SK-N-MC (cell line): ENCODE results near the gene MTARC2.

Experiments
- DNase-seq: peaks from one replicate; pipeline ENCODE4 v3.0.0-alpha.2; 2011; ENCODE audit warnings: low read depth, low spot score
- H3K27ac ChIP-seq: fragments of 200-600 bp; sonication (generic); 2 replicates; pipeline ENCODE4 v1.5.1; 2016; ENCODE audit warnings: mixed run types
- H3K36me3 ChIP-seq: fragments of 200-600 bp; sonication (generic); 2 replicates; pipeline ENCODE4 v1.6.1; 2017; ENCODE audit warnings: antibody characterized with exemption, low read length, mixed read lengths; ENCODE audit not compliant: insufficient read depth
- H3K4me3 ChIP-seq: fragments of 200-600 bp; sonication (generic); 2 replicates; pipeline ENCODE4 v1.5.1; 2016
- H3K9ac ChIP-seq: fragments of 200-600 bp; sonication (generic); 2 replicates; pipeline ENCODE4 v1.8.0; 2017; ENCODE audit warnings: mixed run types, mixed read lengths; ENCODE audit not compliant: insufficient read length
- H3K9me3 ChIP-seq: fragments of 200-600 bp; sonication (generic); 2 replicates; pipeline ENCODE4 v1.6.1; 2017; ENCODE audit warnings: low read depth, mild to moderate bottlenecking, antibody characterized with exemption, low read length, moderate library complexity, mixed read lengths
- EZH2 ChIP-seq: fragments of 200-600 bp; sonication (generic); IDR thresholded peaks from one replicate; pipeline ENCODE4 v1.6.1; 2017; ENCODE audit warnings: antibody characterized with exemption
- FOXP2 ChIP-seq: optimal IDR thresholded peaks from 2 replicates; pipeline ENCODE3; 2011; ENCODE audit warnings: mild to moderate bottlenecking, moderate library complexity; ENCODE audit not compliant: insufficient read depth; ENCODE audit errors: extremely low read length, control extremely low read depth
- POLR2AphosphoS5 ChIP-seq: IDR thresholded peaks from 2 replicates; pipeline ENCODE4 v1.6.1; 2012; ENCODE audit warnings: mild to moderate bottlenecking, low read depth, low read length, borderline replicate concordance

Gene MTARC2

DNA sequence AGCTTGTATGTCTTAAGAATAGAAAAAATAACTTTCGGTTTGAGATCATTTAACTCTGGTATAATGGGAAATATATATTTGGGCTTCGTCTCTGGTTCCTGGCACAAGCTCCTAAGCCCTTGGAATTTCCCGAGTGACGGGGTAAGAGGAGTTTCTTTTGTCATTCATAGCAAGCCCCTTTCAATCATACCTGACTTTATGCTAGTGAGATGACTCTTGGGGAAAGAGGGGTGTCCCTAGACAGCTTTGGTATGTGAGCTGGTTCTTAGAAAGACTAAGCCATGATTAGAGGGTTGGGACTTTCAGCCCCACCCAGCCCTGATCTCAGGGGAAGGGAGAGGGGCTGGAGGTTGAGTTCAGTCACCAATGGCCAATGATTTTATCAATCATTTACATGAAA lies 24.7 kb downstream of the MTARC2 start:
- no peak overlapping the region for H3K9ac ChIP-seq
- no peak overlapping the region for H3K4me3 ChIP-seq
- H3K9me3 ChIP-seq, result no peaks in the 10 kb centered on the region
- no peaks in the 10 kb centered on the region for H3K36me3 ChIP-seq
- no peak for TF ChIP-seq POLR2AphosphoS5
- TF ChIP-seq EZH2, result no peak
- no peak for TF ChIP-seq FOXP2
- DNase-seq, result no peak
- no peak overlapping the region for H3K27ac ChIP-seq

DNA sequence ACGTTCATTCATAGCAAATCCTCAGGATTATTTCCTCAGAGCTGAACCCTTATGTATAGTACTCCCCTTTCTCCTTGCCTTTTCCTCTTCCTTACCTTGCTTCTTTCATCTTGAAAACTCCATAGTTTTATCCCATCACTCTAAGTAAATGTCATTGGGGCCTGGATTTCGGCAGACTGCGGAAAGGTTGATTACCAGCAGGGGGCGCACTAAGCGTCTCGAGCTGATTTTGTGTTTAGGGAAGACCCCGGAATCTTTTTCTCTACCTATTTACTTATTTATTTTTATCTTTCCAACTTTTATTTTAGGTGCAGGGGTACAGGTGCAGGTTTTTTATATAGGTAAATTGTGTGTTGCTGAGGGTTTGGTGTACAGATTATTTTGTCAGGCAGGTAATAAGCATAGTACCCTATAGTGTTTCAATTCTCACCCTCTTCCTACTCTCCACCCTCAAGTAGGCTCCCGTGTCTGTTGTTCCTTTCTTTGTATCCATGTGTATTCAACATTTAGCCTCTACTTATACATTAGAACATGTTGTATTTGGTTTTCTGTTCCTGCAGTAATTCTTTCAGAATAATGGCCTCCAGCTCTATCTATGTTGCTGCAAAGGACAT lies 27.2 kb downstream of the MTARC2 start:
- no peak for DNase-seq
- TF ChIP-seq EZH2, result no peak
- TF ChIP-seq POLR2AphosphoS5, result no peak
- no peak for TF ChIP-seq FOXP2
- H3K36me3 ChIP-seq, result no peaks in the 10 kb centered on the region
- H3K9me3 ChIP-seq, result no peaks in the 10 kb centered on the region
- no peak overlapping the region for H3K27ac ChIP-seq
- no peak overlapping the region for H3K4me3 ChIP-seq
- H3K9ac ChIP-seq, result no peak overlapping the region

DNA sequence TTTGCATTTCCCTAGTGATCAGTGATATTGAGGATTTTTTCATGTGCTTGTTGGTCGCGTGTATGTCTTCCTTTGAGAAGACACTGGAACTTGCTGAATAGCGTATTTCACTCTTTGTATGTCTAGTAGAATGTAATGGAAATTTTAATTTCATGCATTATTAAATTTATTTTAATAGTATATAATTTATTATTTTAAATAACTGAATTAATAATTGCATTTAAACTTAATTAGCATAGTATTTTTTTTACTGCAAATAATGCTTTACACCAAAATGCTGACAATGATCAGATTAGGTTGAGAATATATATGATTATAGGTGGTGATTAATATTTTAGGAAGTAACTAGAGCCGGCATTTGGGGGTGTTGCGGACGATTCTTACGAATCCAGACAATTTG lies 28.1 kb downstream of the MTARC2 start:
- TF ChIP-seq EZH2, result no peak
- no peak for TF ChIP-seq POLR2AphosphoS5
- no peak for TF ChIP-seq FOXP2
- no peak overlapping the region for H3K9ac ChIP-seq
- no peaks in the 10 kb centered on the region for H3K9me3 ChIP-seq
- no peak for DNase-seq
- H3K27ac ChIP-seq, result no peak overlapping the region
- H3K36me3 ChIP-seq, result no peaks in the 10 kb centered on the region
- H3K4me3 ChIP-seq, result no peak overlapping the region

DNA sequence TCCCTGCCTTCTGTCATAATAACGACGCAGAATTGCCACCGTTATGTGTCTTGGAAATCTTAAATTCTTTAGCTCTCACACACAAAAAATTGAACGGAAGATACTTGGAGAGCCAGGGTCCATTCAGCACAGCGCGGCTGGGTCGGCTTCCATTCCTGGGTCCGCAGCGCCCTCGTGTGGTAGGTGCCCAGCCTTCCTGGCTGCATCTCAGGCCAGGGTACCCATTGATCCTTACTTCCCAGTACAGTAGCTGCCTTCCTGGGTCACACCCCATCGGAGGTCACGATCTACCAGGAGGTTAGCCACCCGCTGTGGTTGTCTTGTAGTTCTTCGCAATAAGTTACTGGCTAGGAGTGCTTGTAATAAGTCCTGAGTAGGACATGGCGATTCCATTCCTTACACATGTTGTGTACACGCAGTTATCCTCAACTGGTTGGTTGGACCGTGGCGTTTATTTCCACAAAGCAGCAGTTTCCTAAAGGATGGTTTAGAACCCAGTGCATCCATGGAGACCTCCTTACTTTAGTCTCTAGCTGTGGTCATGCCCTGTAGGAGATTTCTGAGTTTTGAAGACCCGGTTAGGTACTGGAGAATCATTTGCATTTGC lies 28.7 kb downstream of the MTARC2 start:
- TF ChIP-seq EZH2 (no peak), POLR2AphosphoS5 (no peak), FOXP2 (no peak)
- H3K36me3 ChIP-seq, result no peaks in the 10 kb centered on the region
- no peaks in the 10 kb centered on the region for H3K9me3 ChIP-seq
- no peak overlapping the region for H3K4me3 ChIP-seq
- no peak overlapping the region for H3K9ac ChIP-seq
- no peak overlapping the region for H3K27ac ChIP-seq
- DNase-seq, result no peak

DNA sequence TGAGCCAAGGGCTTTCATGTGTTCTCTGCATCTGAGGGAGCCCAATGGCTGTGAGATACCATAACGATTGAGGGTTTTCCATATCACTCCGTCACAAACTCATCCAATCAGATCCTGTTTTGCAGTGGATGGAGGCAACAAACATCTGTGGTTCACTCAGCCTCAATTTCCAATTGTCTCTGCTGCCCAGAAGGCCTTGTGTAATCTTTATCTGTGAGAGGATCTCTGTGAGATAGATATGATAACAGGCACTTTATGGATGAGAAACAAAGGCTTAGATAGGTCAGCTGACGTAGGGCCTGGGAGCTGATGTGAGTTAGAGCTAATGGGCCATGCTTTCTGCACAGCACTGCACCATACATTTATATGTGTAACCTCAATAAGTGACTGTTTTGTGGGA lies 35.3 kb downstream of the MTARC2 start:
- Histone ChIP-seq H3K4me3 (no peak overlapping the region), H3K9ac (no peak overlapping the region), H3K9me3 (no peaks in the 10 kb centered on the region), H3K36me3 (no peaks in the 10 kb centered on the region), H3K27ac (no peak overlapping the region)
- no peak for DNase-seq
- TF ChIP-seq POLR2AphosphoS5 (no peak), EZH2 (no peak), FOXP2 (no peak)

DNA sequence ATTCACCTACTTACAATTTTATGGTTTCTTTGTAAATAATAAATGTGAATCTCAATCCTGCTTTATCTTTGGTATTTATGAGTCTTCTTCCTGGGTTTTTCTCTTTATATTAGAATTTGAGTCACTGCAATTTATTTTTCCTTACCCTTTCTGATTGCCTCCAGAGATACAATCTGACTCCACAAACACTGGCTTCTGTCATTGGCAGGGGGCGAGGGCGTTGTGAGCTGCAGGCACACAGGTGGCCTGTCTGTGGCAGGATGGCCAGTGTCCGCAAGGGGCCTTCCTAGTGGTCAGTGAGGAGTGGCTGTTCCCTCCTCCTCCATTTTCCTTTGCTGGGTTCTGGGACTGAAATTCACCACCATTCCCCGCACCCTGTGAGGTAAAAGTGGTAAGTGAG lies 36.6 kb downstream of the MTARC2 start:
- no peak for DNase-seq
- H3K9ac ChIP-seq, result no peak overlapping the region
- TF ChIP-seq EZH2 (no peak), FOXP2 (no peak), POLR2AphosphoS5 (no peak)
- H3K36me3 ChIP-seq, result no peaks in the 10 kb centered on the region
- H3K27ac ChIP-seq, result no peak overlapping the region
- no peaks in the 10 kb centered on the region for H3K9me3 ChIP-seq
- H3K4me3 ChIP-seq, result no peak overlapping the region

DNA sequence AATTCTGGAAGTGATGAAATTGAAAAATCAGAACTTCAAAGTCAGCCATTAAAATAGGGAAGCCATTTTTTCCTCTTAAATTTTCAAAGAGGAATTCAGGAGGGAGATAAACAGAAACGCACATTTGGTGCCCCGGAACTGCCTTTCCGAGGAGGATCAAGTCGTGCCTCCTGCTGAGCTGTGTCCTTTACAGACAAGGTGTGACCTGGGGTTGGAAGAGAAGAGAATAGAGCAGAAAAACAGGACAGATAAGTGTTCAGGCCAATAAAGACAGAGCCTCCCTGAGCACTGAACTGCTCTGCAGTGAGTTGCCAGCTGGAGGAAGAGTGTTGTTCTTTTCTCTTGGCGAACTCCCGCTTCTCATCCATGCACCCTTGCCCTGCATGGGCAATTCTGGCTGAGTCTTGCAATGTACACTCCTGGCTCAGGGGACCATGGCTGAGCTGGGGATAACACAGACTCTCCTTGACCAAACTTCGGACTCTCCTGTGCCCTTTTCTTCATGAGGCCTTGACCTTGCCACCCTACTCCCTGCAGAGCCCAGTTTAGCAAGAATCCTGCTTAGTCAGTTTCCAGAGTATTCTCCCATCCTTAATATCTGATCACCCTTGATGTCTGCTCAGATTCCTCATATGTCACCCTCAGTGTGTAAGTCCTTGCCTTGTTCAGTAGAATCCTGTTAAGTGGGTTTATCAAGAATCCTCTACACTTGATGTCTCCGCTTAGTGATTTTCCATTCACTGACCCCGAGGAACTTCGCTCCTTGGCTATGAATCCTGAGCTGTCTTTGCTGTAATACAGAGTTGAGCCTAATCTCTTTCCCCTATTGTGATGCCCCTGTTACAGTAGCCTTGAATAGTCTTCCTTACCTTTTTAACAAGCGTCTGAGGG lies 37.3 kb downstream of the MTARC2 start:
- no peak overlapping the region for H3K9ac ChIP-seq
- no peak overlapping the region for H3K4me3 ChIP-seq
- H3K27ac ChIP-seq, result no peak overlapping the region
- H3K9me3 ChIP-seq, result no peaks in the 10 kb centered on the region
- TF ChIP-seq EZH2, result no peak
- H3K36me3 ChIP-seq, result no peaks in the 10 kb centered on the region
- DNase-seq, result no peak

DNA sequence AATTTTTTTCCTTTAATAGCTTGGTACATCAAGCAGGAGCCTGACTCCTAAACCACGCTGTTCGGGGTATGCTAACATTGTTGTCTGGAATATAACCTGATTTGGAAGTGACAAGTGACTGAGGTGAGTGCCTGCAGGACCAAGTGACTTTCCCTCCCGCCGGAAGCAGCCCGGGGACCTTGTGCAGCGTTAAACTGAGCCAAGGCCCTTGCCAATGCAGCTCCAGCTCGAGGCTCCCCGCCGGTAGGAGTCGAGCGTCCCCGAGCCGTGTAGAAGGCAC lies 37.9 kb downstream of the MTARC2 start:
- H3K27ac ChIP-seq, result no peak overlapping the region
- no peaks in the 10 kb centered on the region for H3K9me3 ChIP-seq
- no peak overlapping the region for H3K9ac ChIP-seq
- DNase-seq, result no peak
- no peak overlapping the region for H3K4me3 ChIP-seq
- H3K36me3 ChIP-seq, result no peaks in the 10 kb centered on the region
- TF ChIP-seq POLR2AphosphoS5, result no peak
- TF ChIP-seq EZH2, result no peak
- TF ChIP-seq FOXP2, result no peak
